Breast epithelium (tissue), 3 donors: ENCODE results near the gene NDUFAF3.
A peak's percentile ranks its signal among the peaks of the same experiment; 100 is the strongest.

Source experiments
- POLR2A ChIP-seq: fragments of 450-650 bp; IDR thresholded peaks from one replicate; pipeline ENCODE4 v1.6.1; 2016; ENCODE audit warnings: antibody characterized with exemption, mild to moderate bottlenecking, moderate library complexity
- POLR2AphosphoS5 ChIP-seq, 3 donors: sonication (generic); formaldehyde crosslinking; IDR thresholded peaks; one replicate each; pipeline ENCODE4 v1.6.1; 2017; ENCODE audit warnings: antibody characterized with exemption in 3 of 3
- TF ChIP-seq, protein P1 (sequence below), 3 donors: fragments of 450-650 bp; IDR thresholded peaks; one replicate each; pipeline ENCODE4 v1.5.1; 2016 to 2017; ENCODE audit warnings: antibody characterized with exemption in 3 of 3, mild to moderate bottlenecking in 3 of 3, moderate library complexity in 3 of 3

DNA sequence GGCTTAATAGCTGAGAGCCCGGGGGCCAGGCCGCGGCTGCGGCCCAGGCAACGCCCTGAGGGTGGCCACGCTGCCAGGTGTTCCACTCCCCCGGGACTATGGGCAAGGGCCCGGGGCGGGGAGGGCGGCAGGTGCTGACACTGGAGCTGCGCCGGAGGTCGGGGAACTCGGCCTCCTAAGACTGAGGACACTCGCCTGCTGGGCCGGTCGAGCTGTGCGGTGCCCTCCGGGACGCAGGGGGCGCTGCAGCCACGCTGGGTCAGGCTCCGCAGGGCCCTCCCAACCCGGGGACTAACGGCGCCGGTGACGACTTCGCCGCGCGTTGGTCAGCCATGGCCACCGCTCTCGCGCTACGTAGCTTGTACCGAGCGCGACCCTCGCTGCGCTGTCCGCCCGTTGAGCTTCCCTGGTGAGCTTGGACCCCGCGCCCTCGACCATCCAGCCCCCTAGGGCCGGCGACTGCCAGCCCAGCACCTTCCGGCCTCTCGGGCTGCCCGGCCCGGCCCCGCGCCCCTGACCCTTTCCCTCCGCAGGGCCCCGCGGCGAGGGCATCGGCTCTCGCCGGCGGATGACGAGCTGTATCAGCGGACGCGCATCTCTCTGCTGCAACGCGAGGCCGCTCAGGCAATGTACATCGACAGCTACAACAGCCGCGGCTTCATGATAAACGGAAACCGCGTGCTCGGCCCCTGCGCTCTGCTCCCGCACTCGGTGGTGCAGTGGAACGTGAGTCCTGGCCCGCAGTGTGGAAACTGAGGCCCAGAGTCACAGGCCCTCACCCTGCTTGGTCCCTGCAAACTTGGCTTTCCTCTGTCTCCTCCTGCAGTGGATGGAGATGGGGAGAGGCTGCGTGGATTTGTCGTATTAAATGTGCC is at the start of gene NDUFAF3:
- TF ChIP-seq, protein P1, sequence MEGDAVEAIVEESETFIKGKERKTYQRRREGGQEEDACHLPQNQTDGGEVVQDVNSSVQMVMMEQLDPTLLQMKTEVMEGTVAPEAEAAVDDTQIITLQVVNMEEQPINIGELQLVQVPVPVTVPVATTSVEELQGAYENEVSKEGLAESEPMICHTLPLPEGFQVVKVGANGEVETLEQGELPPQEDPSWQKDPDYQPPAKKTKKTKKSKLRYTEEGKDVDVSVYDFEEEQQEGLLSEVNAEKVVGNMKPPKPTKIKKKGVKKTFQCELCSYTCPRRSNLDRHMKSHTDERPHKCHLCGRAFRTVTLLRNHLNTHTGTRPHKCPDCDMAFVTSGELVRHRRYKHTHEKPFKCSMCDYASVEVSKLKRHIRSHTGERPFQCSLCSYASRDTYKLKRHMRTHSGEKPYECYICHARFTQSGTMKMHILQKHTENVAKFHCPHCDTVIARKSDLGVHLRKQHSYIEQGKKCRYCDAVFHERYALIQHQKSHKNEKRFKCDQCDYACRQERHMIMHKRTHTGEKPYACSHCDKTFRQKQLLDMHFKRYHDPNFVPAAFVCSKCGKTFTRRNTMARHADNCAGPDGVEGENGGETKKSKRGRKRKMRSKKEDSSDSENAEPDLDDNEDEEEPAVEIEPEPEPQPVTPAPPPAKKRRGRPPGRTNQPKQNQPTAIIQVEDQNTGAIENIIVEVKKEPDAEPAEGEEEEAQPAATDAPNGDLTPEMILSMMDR (IDR thresholded peaks at IDR 0.05), result peak; percentile 86 to 99 (median 98)
- peak; percentile 55 for TF ChIP-seq POLR2A
- peak; percentile 85 to 92 (median 88) for TF ChIP-seq POLR2AphosphoS5 (IDR thresholded peaks at IDR 0.05)
